Fibroblast of lung (primary cell): ENCODE data around the gene DARS2. TPM values are rescaled to one million over a fixed set of nuclear protein-coding genes. Genes with fewer than 3 reads are reported as not detected.
A peak's percentile ranks its signal among the peaks of the same experiment; 100 is the strongest.

ENCODE experiments used
- DNase-seq, 2 donors: peaks; one replicate each; pipeline versions ENCODE4 v3.0.0 to v3.0.0-alpha.2; 2010; ENCODE audit warnings: low read depth in 2 of 2
- H2AFZ ChIP-seq: 2 replicates; pipeline ENCODE4 v1.5.1; 2012; ENCODE audit warnings: low read length, control low read depth, inconsistent platforms
- H3K27ac ChIP-seq: 2 replicates; pipeline ENCODE4 v1.5.1; 2011; ENCODE audit warnings: low read length, control low read depth; ENCODE audit not compliant: insufficient read depth
- H3K27me3 ChIP-seq: 2 replicates; pipeline ENCODE4 v1.5.1; 2011; ENCODE audit warnings: mild to moderate bottlenecking, low read length; ENCODE audit not compliant: control insufficient read depth, insufficient read depth
- H3K36me3 ChIP-seq: 2 replicates; pipeline ENCODE4 v1.5.1; 2011; ENCODE audit warnings: low read length; ENCODE audit not compliant: control insufficient read depth, insufficient read depth
- H3K4me1 ChIP-seq: 2 replicates; pipeline ENCODE4 v1.5.1; 2011; ENCODE audit warnings: low read length; ENCODE audit not compliant: control insufficient read depth, insufficient read depth; ENCODE audit errors: extremely low read depth
- H3K4me2 ChIP-seq: 2 replicates; pipeline ENCODE4 v1.5.1; 2011; ENCODE audit warnings: low read length, control low read depth; ENCODE audit not compliant: insufficient read depth; ENCODE audit errors: extremely low read depth
- H3K4me3 ChIP-seq, 4 experiments: fragments of 200-600 bp in 1 of 4; sonication (generic) in 1 of 4; replicated peaks in 1 of 4; 2 replicates each; pipeline ENCODE4 v1.5.1; 2011 to 2016; ENCODE audit warnings: low read length in 4 of 4, low read depth in 3 of 4, mild to moderate bottlenecking in 3 of 4, control low read depth in 2 of 4, inconsistent platforms in 1 of 4, mixed read lengths in 1 of 4; ENCODE audit not compliant: insufficient read depth in 1 of 4; ENCODE audit errors: control extremely low read depth in 1 of 4
- H3K79me2 ChIP-seq: 2 replicates; pipeline ENCODE4 v1.5.1; 2012; ENCODE audit warnings: mild to moderate bottlenecking, low read length, inconsistent platforms; ENCODE audit not compliant: control insufficient read depth, insufficient read depth
- H3K9ac ChIP-seq: 2 replicates; pipeline ENCODE4 v1.5.1; 2011; ENCODE audit warnings: mild to moderate bottlenecking, low read length, control low read depth; ENCODE audit not compliant: insufficient read depth
- H3K9me3 ChIP-seq: 2 replicates; pipeline ENCODE4 v1.5.1; 2012; ENCODE audit warnings: low read depth, low read length; ENCODE audit not compliant: control insufficient read depth, insufficient read depth
- H4K20me1 ChIP-seq: 2 replicates; pipeline ENCODE4 v1.5.1; 2011; ENCODE audit warnings: low read length; ENCODE audit not compliant: control insufficient read depth, insufficient read depth; ENCODE audit errors: extremely low read depth
- EZH2 ChIP-seq: IDR thresholded peaks from 2 replicates; pipeline ENCODE4 v1.5.1; 2012; ENCODE audit warnings: low read length, control low read depth, mild to moderate bottlenecking; ENCODE audit errors: missing control alignments
- polyA plus RNA-seq, 2 donors: library from polyadenylated mRNA; depleted of rRNA in 1 of 2; stranded (reverse) in 1 of 2; unstranded in 1 of 2; fragments of >200 nt; gene quantifications; 2 replicates each; pipeline ENCODE4 v1.2.1, GENCODE V29; 2011 to 2012; ENCODE audit warnings: missing spikeins in 1 of 2
- total RNA-seq: library from RNA; depleted of rRNA; stranded (reverse); fragments of >200 nt; gene quantifications from 2 replicates; pipeline ENCODE4 v1.2.1, GENCODE V29; 2014
- TF ChIP-seq, protein P1 (sequence below), 2 donors: IDR thresholded peaks in 1 of 2; conservative IDR thresholded peaks in 1 of 2; 1 replicate in 1 of 2; 2 replicates in 1 of 2; pipeline ENCODE4 v1.5.1; 2011 to 2012; ENCODE audit warnings: low read length in 2 of 2, control low read depth in 1 of 2, inconsistent platforms in 1 of 2, low read depth in 1 of 2, mild to moderate bottlenecking in 1 of 2

Gene DARS2
- total and polyA plus RNA-seq, 2 donors (not counting 1 experiment from before 2014, with no cell fraction given), result 17.8 to 19.5 TPM

DNA sequence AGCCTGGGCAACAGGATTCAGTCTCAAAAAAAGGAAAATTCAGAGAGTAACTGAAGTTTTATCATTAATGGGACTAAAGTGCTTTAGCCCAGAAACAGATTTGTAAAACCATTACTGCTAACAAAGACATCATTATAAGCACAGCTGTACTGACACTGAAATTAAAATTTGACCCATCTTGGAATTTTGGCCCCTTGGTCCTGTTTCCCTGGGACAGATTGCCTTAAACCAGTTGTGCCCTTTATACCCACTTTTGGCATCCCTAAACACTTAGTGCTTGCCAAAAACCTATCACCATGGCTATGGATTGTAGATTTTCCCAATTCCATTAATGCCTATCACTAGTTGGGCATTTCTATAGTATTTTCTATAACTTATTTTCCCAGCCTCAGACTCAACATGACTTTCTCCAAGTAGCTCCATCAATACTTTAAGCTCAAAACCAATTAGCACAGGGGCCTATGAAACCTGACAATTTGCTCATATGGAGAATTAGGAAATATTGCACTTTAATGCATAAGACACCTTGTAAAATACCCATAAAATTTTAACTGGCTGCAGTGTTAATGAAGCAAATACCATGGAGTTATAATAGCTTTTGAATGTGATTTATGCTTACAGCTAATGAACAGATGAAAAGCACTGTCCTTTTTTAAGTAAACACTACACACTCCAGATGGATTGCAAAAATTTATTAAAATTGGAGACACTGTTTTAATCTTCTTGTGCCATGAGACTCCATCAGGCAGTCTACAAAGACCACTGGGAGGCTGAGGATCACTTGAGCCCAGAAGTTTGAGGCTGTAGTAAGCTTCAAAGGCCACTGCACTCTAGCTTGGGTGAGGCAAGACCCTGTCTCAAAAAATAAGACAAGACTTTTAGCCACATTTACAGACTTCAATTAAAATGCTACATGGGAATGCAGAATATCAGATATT, 39.0 kb downstream of the DARS2 start:
- Histone ChIP-seq H4K20me1 (peaks cover 5% of the 10 kb centered on the region), H3K27me3 (no peaks in the 10 kb centered on the region), H3K9ac (no peak overlapping the region), H3K9me3 (no peaks in the 10 kb centered on the region), H3K36me3 (peaks cover 21% of the 10 kb centered on the region), H3K4me1 (peaks cover 3% of the 10 kb centered on the region), H3K27ac (no peak overlapping the region), H2AFZ (no peak overlapping the region), H3K79me2 (peaks cover 36% of the 10 kb centered on the region), H3K4me2 (peak overlapping the region; percentile 69), H3K4me3 (peak overlapping the region in 1 of 4 experiments; percentile 99)
- TF ChIP-seq, protein P1, sequence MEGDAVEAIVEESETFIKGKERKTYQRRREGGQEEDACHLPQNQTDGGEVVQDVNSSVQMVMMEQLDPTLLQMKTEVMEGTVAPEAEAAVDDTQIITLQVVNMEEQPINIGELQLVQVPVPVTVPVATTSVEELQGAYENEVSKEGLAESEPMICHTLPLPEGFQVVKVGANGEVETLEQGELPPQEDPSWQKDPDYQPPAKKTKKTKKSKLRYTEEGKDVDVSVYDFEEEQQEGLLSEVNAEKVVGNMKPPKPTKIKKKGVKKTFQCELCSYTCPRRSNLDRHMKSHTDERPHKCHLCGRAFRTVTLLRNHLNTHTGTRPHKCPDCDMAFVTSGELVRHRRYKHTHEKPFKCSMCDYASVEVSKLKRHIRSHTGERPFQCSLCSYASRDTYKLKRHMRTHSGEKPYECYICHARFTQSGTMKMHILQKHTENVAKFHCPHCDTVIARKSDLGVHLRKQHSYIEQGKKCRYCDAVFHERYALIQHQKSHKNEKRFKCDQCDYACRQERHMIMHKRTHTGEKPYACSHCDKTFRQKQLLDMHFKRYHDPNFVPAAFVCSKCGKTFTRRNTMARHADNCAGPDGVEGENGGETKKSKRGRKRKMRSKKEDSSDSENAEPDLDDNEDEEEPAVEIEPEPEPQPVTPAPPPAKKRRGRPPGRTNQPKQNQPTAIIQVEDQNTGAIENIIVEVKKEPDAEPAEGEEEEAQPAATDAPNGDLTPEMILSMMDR (conservative IDR thresholded peaks at IDR 0.05 in 1 of 2, IDR thresholded peaks at IDR 0.05 in 1 of 2; ENCODE audit: low read depth in 1 of 2, low read length in 2 of 2), result no peak
- TF ChIP-seq EZH2, result no peak
- DNase-seq, result no peak

GRCh38 chr1:173864179-173864867, 39.9 kb downstream of the DARS2 start:
- H4K20me1 ChIP-seq, result peaks cover 5% of the 10 kb centered on the region
- peak overlapping the region; percentile 89 for H3K4me2 ChIP-seq
- peak overlapping the region; percentile 50 for H3K27ac ChIP-seq
- H3K9me3 ChIP-seq, result no peaks in the 10 kb centered on the region
- no peaks in the 10 kb centered on the region for H3K27me3 ChIP-seq
- H3K4me3 ChIP-seq, result peak overlapping the region; percentile 94 to 99 (median 98)
- DNase-seq, result peak in 1 of 2 donors; percentile 45
- peaks cover 36% of the 10 kb centered on the region for H3K79me2 ChIP-seq
- H3K4me1 ChIP-seq, result peaks cover 5% of the 10 kb centered on the region
- no peak overlapping the region for H2AFZ ChIP-seq
- peaks cover 21% of the 10 kb centered on the region for H3K36me3 ChIP-seq
- TF ChIP-seq, protein P1 (conservative IDR thresholded peaks at IDR 0.05 in 1 of 2, IDR thresholded peaks at IDR 0.05 in 1 of 2; ENCODE audit: low read depth in 1 of 2, low read length in 2 of 2), result no peak
- TF ChIP-seq EZH2, result no peak
- no peak overlapping the region for H3K9ac ChIP-seq
